ENCODE measurements around the gene LRRC15. TPM values are rescaled to one million over a fixed set of nuclear protein-coding genes. Genes with fewer than 3 reads are reported as not detected.

The LRRC15 gene
- total RNA-seq (2014; rRNA removed; shearing (Covaris generic); ENCODE audit: low replicate concordance): not detected in 2 replicates

GRCh38 chr3:194369522-194370279 lies at the start of gene LRRC15:
LRRC15 (minus strand) TSS chr3:194369743; CDS start chr3:194361043, 8,700 bp downstream.
- no peak for DNase-seq (ENCODE audit: low read depth)
- in situ Hi-C loops (cut with HindIII; ENCODE audit: low pct_unique_long_range_greater_than_20kb, low sequenced_read_pairs): no loop called here

GRCh38 chr3:194418671-194419070 lies 49.1 kb upstream of the LRRC15 start:
- in situ Hi-C loops (cut with HindIII; ENCODE audit: low pct_unique_long_range_greater_than_20kb, low sequenced_read_pairs): no loop called here
- DNase-seq (ENCODE audit: low read depth): no peak

- in situ Hi-C loops (cut with HindIII; ENCODE audit: low pct_unique_long_range_greater_than_20kb, low sequenced_read_pairs): no loop called here
- peak; percentile 66 for DNase-seq (ENCODE audit: low read depth)
Observed at GRCh38 chr3:194407423-194407822, 37.9 kb upstream of the LRRC15 start.

GRCh38 chr3:194405766-194406165 lies 36.2 kb upstream of the LRRC15 start:
- no peak for DNase-seq (ENCODE audit: low read depth)
- in situ Hi-C loops (cut with HindIII; ENCODE audit: low pct_unique_long_range_greater_than_20kb, low sequenced_read_pairs): no loop called here

GRCh38 chr3:194404365-194405140 lies 35.0 kb upstream of the LRRC15 start:
- peak; percentile 49 for DNase-seq (ENCODE audit: low read depth)
- in situ Hi-C loops (cut with HindIII; ENCODE audit: low pct_unique_long_range_greater_than_20kb, low sequenced_read_pairs): no loop called here

GRCh38 chr3:194401868-194402329 lies 32.4 kb upstream of the LRRC15 start:
- DNase-seq (ENCODE audit: low read depth): no peak
- in situ Hi-C loops (cut with HindIII; ENCODE audit: low pct_unique_long_range_greater_than_20kb, low sequenced_read_pairs): no loop called here

GRCh38 chr3:194401346-194401745 lies 31.8 kb upstream of the LRRC15 start:
- in situ Hi-C loops (cut with HindIII; ENCODE audit: low pct_unique_long_range_greater_than_20kb, low sequenced_read_pairs): no loop called here
- no peak for DNase-seq (ENCODE audit: low read depth)

GRCh38 chr3:194399874-194400411 lies 30.4 kb upstream of the LRRC15 start:
- in situ Hi-C loops (cut with HindIII; ENCODE audit: low pct_unique_long_range_greater_than_20kb, low sequenced_read_pairs): no loop called here
- DNase-seq (ENCODE audit: low read depth): no peak

- no peak for DNase-seq (ENCODE audit: low read depth)
- in situ Hi-C loops (cut with HindIII; ENCODE audit: low pct_unique_long_range_greater_than_20kb, low sequenced_read_pairs): no loop called here
Observed at GRCh38 chr3:194399166-194399565, 29.6 kb upstream of the LRRC15 start, which contains the start of gene GP5. GP5 (minus strand) TSS chr3:194399266; CDS start chr3:194398282, 984 bp downstream.

GRCh38 chr3:194397757-194398312 lies 28.3 kb upstream of the LRRC15 start:
- in situ Hi-C loops (cut with HindIII; ENCODE audit: low pct_unique_long_range_greater_than_20kb, low sequenced_read_pairs): no loop called here
- no peak for DNase-seq (ENCODE audit: low read depth)

- no peak for DNase-seq (ENCODE audit: low read depth)
- in situ Hi-C loops (cut with HindIII; ENCODE audit: low pct_unique_long_range_greater_than_20kb, low sequenced_read_pairs): no loop called here
Observed at GRCh38 chr3:194396859-194397756, 27.6 kb upstream of the LRRC15 start.

- in situ Hi-C loops (cut with HindIII; ENCODE audit: low pct_unique_long_range_greater_than_20kb, low sequenced_read_pairs): no loop called here
- no peak for DNase-seq (ENCODE audit: low read depth)
Observed at GRCh38 chr3:194396539-194396858, 27.0 kb upstream of the LRRC15 start.

- in situ Hi-C loops (cut with HindIII; ENCODE audit: low pct_unique_long_range_greater_than_20kb, low sequenced_read_pairs): no loop called here
- no peak for DNase-seq (ENCODE audit: low read depth)
Observed at GRCh38 chr3:194395778-194396538, 26.4 kb upstream of the LRRC15 start.

- in situ Hi-C loops (cut with HindIII; ENCODE audit: low pct_unique_long_range_greater_than_20kb, low sequenced_read_pairs): no loop called here
- DNase-seq (ENCODE audit: low read depth): no peak
Observed at GRCh38 chr3:194395212-194395611, 25.7 kb upstream of the LRRC15 start.

GRCh38 chr3:194392576-194392975 lies 23.0 kb upstream of the LRRC15 start:
- in situ Hi-C loops (cut with HindIII; ENCODE audit: low pct_unique_long_range_greater_than_20kb, low sequenced_read_pairs): no loop called here
- no peak for DNase-seq (ENCODE audit: low read depth)

- in situ Hi-C loops (cut with HindIII; ENCODE audit: low pct_unique_long_range_greater_than_20kb, low sequenced_read_pairs): no loop called here
- DNase-seq (ENCODE audit: low read depth): no peak
Observed at GRCh38 chr3:194390835-194391234, 21.3 kb upstream of the LRRC15 start.

- DNase-seq (ENCODE audit: low read depth): no peak
- in situ Hi-C loops (cut with HindIII; ENCODE audit: low pct_unique_long_range_greater_than_20kb, low sequenced_read_pairs): no loop called here
Observed at GRCh38 chr3:194389269-194389668, 19.7 kb upstream of the LRRC15 start.

Measured in Caki2 (cell line).